Measurements from ENCODE around the gene CYP1B1. TPM values are rescaled to one million over a fixed set of nuclear protein-coding genes. Genes with fewer than 3 reads are reported as not detected.

The CYP1B1 gene
- total RNA-seq, 2 experiments from 2014 or later: 0.14 to 0.17 TPM

GRCh38 chr2:38095079-38095995, 19.4 kb upstream of the CYP1B1 start:
- POLR2A ChIA-PET: no interaction called here
- Mint-ChIP-seq H3K27ac (no peak overlapping the region), H3K9me3 (no peaks in the 10 kb centered on the region), H3K36me3 (ENCODE audit: low read depth) (no peaks in the 10 kb centered on the region), H3K27me3 (peaks cover 74% of the 10 kb centered on the region), H3K4me3 (no peak overlapping the region), H3K4me1 (ENCODE audit: low read depth) (no peaks in the 10 kb centered on the region)
- Histone ChIP-seq H3K36me3 (ENCODE audit: insufficient read depth, low read length) (no peaks in the 10 kb centered on the region), H3K4me3 (ENCODE audit: low read length) (no peak overlapping the region), H3K27ac (ENCODE audit: low read depth in 1 of 2, low read length in 2 of 2) (no peak overlapping the region), H3K4me1 (ENCODE audit: insufficient read depth, low read length) (no peaks in the 10 kb centered on the region), H3K27me3 (ENCODE audit: control insufficient read depth in 1 of 2, insufficient read depth in 2 of 2, low read length in 2 of 2) (peaks cover 37 to 48% of the 10 kb centered on the region in 2 experiments), H3K9me3 (ENCODE audit: control insufficient read depth in 1 of 2, insufficient read depth in 1 of 2, low read length in 2 of 2) (peaks cover 0 to 3% of the 10 kb centered on the region in 2 experiments)
- DNase-seq (no peak), ATAC-seq (ENCODE audit: poor library complexity) (no peak)
- intact Hi-C loops (cut with DNase I, micrococcal nuclease): no loop called here
- CTCF ChIA-PET: no interaction called here
- no peak for TF ChIP-seq CTCF (IDR thresholded peaks at IDR 0.05)

- DNase-seq (no peak), ATAC-seq (ENCODE audit: poor library complexity) (no peak)
- Mint-ChIP-seq H3K4me3 (no peak overlapping the region), H3K4me1 (ENCODE audit: low read depth) (no peaks in the 10 kb centered on the region), H3K9me3 (no peaks in the 10 kb centered on the region), H3K27ac (no peak overlapping the region), H3K36me3 (ENCODE audit: low read depth) (no peaks in the 10 kb centered on the region), H3K27me3 (peaks cover 64% of the 10 kb centered on the region)
- TF ChIP-seq CTCF (IDR thresholded peaks at IDR 0.05): no peak
- Histone ChIP-seq H3K36me3 (ENCODE audit: insufficient read depth, low read length) (no peaks in the 10 kb centered on the region), H3K27me3 (ENCODE audit: control insufficient read depth in 1 of 2, insufficient read depth in 2 of 2, low read length in 2 of 2) (peaks cover 32 to 37% of the 10 kb centered on the region in 2 experiments), H3K4me1 (ENCODE audit: insufficient read depth, low read length) (no peaks in the 10 kb centered on the region), H3K9me3 (ENCODE audit: control insufficient read depth in 1 of 2, insufficient read depth in 1 of 2, low read length in 2 of 2) (peaks cover 0 to 3% of the 10 kb centered on the region in 2 experiments), H3K4me3 (ENCODE audit: low read length) (no peak overlapping the region), H3K27ac (ENCODE audit: low read depth in 1 of 2, low read length in 2 of 2) (no peak overlapping the region)
- intact Hi-C loops (cut with DNase I, micrococcal nuclease): no loop called here
- ChIA-PET POLR2A (no interaction called here), CTCF (no interaction called here)
These were observed 17.7 kb upstream of the CYP1B1 start for GRCh38 chr2:38093527-38094165.

- ChIA-PET POLR2A (no interaction called here), CTCF (no interaction called here)
- peaks cover 59% of the 10 kb centered on the region for H3K27me3 Mint-ChIP-seq
- TF ChIP-seq CTCF (IDR thresholded peaks at IDR 0.05): no peak
- peaks cover 24 to 25% of the 10 kb centered on the region in 2 experiments for H3K27me3 ChIP-seq (ENCODE audit: control insufficient read depth in 1 of 2, insufficient read depth in 2 of 2, low read length in 2 of 2)
- H3K9me3 ChIP-seq (ENCODE audit: control insufficient read depth in 1 of 2, insufficient read depth in 1 of 2, low read length in 2 of 2): peaks cover 0 to 3% of the 10 kb centered on the region in 2 experiments
- no peaks in the 10 kb centered on the region for H3K4me1 ChIP-seq (ENCODE audit: insufficient read depth, low read length)
- no peak overlapping the region for H3K4me3 ChIP-seq (ENCODE audit: low read length)
- H3K27ac ChIP-seq (ENCODE audit: low read depth in 1 of 2, low read length in 2 of 2): no peak overlapping the region
- no peak for ATAC-seq (ENCODE audit: poor library complexity)
- H3K36me3 Mint-ChIP-seq (ENCODE audit: low read depth): no peaks in the 10 kb centered on the region
- H3K9me3 Mint-ChIP-seq: no peaks in the 10 kb centered on the region
- H3K27ac Mint-ChIP-seq: no peak overlapping the region
- no peak for DNase-seq
- H3K36me3 ChIP-seq (ENCODE audit: insufficient read depth, low read length): no peaks in the 10 kb centered on the region
- H3K4me1 Mint-ChIP-seq (ENCODE audit: low read depth): no peaks in the 10 kb centered on the region
- intact Hi-C loops (cut with DNase I, micrococcal nuclease): no loop called here
- H3K4me3 Mint-ChIP-seq: no peak overlapping the region
These were observed 16.4 kb upstream of the CYP1B1 start for GRCh38 chr2:38092196-38092902.
